Measurements from ENCODE around the gene CYP46A1.

Gene CYP46A1

DNA sequence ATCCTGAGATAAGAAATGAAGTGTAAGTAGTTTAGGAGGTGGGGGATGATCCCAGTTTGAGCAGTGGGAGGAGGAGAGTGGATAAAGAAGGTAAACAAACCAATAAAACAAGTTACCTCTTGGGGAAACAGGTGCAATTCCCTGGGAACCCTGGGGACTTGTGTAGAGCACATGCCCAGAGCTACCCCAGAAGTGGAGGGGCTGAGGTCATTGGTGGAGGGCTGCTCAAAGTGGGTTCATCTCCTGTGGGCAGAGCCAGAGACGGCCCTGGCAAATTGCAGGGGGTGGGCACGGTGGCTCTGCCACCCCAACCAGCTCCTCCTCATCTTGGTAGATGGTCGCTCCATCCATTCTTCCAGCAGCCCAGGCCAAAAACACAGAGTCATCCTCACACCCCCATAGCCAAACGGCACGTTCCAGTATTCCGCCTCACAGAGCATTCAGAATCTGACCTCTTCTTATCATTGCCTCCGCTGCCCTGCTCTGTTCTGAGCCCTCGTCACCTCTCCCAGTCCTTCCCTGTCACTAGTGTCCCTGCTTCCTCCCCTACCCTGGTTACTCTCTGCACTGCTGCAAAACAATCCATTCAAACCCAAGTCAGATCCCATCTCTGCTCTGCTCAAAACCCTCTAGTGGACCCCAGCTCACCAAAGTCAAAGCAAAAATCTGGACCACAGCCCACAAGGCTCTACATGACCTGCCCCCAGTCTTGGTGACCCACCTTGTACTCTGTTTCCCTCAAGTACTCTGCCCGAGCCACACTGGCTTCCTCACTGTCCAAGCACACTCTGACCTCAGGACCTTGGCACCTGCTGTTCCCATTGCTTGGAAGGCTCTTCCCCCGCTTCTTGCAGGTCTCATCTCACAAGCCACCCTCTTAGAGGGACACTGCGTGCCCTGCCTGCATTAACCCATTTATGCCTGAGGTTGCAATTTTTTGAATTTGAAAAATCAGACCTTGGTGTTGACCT lies 5.5 kb downstream of the CYP46A1 start:
- no peak for DNase-seq

GRCh38 chr14:99690636-99691035 lies 6.5 kb downstream of the CYP46A1 start:
- DNase-seq, result no peak

DNA sequence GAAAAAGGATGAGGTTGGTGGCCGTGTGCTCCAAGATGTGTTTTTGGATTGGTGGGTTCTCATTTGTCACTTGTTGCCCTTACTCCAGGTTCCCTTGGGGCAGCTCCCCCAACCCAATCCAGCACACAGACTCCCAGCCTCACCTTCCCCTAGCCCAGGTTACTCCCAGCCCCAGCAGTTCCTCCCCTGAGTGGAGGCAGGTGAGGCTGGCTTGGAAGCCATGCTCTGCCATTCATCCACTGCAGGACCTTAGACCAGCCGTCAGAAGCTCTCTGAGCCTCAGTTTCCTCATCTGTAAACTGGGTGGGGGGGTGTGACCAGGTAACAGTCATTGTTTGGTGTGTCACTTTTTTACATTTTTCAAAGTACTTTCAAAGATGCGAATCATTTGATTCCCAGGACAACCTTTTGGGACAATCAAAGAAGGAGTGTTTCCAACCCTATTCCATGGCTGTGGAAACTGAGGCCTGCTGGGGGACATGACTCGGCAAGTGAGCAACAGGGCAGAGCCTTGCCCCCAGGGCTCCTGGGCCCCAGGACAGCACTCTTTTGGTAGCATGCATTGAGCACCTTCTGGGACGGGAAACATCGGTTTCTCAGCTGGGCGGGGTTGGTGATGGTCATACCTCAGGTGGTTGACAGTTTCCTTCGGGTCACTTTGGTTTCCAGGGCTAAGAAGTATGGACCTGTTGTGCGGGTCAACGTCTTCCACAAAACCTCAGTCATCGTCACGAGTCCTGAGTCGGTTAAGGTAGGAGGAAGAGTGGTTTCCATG lies 7.2 kb downstream of the CYP46A1 start:
- DNase-seq, result no peak

DNA sequence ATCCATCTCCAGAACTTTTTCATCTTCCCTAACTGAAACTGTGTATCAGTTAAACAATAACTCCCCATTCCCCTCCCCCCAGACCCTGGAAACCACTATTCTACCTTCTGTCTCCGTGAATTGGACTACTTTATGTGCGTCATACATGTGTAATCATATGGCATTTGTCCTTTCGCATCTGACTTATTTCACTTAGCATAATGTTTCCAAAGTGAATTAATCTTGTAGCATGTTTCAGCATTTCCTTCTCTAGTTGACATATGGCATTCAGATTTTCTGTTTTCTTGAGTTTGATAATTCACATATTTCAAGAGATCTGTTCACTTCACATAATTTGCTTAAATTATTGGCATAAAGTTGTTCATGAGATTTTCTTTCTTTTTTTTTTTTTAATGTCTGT lies 9.8 kb downstream of the CYP46A1 start:
- DNase-seq, result no peak

DNA sequence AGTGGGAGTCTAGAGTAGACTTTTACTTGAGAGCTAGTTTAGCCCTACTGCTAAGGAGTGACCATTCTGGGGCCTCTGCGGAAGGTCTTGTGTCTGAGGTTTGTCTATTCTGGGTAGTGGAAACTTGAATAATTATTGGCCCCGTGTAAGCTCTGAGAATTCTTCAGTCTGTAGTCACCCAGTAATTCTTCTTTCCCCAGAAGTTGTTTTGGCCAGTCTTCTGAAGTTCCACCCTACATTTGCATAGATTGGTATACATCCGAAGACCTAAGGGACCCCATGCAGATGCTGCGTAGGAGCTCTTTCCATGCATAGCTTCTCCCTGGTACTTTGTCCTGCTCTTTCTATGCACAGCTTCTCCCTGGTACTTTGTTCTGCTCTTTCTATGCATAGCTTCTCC lies 12.8 kb downstream of the CYP46A1 start:
- no peak for DNase-seq

GRCh38 chr14:99698236-99698635 lies 14.1 kb downstream of the CYP46A1 start:
- no peak for DNase-seq

GRCh38 chr14:99698642-99699041 lies 14.5 kb downstream of the CYP46A1 start:
- DNase-seq, result no peak

GRCh38 chr14:99699085-99699760 lies 15.1 kb downstream of the CYP46A1 start:
- DNase-seq, result no peak

DNA sequence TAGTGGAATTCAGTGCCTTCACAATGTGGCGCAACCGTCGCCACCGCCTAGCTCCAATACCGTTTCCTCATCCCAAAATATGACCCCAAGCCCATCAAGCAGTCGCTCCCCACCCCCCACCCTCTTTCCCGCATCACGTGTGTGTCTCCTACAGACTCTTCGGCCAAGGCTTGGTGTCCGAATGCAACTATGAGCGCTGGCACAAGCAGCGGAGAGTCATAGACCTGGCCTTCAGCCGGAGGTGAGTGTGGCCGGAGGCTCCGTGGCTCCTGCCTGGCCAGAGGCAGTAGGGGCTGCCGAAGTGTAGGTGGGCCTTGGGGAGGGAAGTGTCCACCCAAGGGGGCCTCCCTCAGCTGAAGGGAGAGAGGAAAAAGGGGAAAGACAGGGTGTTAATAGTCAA lies 15.8 kb downstream of the CYP46A1 start:
- DNase-seq, result no peak

DNA sequence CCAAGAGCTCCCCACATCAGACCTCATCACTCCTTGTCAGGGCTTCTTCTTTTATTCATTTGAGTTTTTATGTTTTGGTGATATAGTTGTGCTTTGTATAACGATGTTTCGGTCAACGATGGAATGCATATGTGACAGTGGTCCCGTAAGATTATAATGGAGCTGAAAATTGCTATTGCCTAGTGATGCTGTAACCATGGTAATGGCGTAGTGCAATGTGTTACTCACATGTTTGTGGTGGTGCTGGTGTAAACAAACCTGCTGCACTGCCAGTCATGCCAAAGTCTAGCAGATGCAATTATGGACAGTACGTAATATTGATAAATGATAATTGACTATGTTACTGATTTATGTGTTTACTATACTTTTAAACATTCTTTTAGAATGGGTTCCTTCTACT lies 16.3 kb downstream of the CYP46A1 start:
- DNase-seq, result no peak

DNA sequence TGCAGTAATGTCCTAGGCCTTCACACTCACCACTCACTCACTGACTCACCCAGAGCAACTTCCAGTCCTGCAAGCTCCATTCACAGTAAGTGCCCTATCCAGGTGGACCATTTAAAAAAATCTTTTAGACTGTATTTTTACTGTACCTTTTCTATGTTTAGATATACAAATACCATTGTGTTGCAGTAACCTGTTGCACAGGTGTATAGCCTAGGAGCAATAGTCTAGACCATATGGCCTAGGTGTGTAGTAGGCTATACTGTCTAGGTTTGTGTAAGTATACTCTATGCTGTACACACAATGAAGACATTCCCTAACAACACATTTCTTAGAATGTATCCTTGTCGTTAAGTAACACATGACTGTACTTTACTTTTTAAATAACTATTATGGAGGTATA lies 17.2 kb downstream of the CYP46A1 start:
- no peak for DNase-seq

- DNase-seq, result no peak
Observed at GRCh38 chr14:99702115-99702514, 18.0 kb downstream of the CYP46A1 start.

- DNase-seq, result no peak
Observed at GRCh38 chr14:99703381-99703780, 19.3 kb downstream of the CYP46A1 start.

DNA sequence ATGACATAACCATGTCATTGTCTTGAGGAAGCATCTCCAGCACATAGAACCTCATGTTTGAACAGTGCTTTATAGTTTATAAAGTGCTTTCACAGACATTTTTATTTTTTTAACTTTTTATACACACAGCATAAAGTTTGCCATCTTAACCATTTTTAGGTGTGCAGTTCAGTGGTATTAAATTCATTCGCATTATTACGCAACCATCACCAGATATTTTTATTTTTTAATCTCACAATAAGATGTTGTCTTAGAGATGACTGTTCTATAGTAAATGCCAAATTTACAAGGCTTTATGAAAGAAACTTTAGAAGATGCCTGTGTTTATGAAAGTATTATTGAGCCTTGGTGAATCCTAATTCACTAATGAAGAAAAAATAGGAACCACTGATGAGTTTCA lies 19.9 kb downstream of the CYP46A1 start:
- no peak for DNase-seq

DNA sequence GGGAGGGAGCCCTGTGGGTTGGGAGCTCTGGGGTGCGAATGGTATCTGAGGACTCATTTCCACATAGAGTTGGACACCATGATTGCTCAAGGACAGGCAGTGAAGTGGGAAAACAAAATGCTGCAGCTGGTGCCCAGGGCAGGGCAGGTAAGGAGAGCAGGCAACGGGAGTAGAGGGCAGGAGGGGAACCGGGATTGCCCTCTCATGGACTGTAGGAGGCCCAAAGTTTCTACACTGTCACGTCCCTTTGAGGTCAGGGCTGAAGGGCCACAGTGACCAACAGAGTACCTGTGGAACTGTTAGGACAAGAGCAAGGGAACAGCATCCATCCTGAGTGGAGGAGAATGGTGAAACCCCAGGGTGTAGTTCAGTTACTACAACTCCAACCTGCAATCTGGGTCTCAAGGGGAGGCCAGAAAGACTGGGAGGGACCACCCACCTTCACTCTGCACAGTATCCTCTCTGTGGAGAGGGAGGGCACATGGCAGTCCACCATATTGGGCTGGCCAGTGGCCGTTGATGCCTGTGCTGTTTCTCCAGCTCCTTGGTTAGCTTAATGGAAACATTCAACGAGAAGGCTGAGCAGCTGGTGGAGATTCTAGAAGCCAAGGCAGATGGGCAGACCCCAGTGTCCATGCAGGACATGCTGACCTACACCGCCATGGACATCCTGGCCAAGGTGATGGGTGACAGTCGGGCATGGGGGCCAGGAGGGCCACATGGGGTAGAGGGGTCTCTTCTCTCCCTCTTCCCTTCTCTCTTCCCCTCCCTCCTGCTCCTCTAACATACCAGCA lies 22.2 kb downstream of the CYP46A1 start:
- DNase-seq, result no peak

DNA sequence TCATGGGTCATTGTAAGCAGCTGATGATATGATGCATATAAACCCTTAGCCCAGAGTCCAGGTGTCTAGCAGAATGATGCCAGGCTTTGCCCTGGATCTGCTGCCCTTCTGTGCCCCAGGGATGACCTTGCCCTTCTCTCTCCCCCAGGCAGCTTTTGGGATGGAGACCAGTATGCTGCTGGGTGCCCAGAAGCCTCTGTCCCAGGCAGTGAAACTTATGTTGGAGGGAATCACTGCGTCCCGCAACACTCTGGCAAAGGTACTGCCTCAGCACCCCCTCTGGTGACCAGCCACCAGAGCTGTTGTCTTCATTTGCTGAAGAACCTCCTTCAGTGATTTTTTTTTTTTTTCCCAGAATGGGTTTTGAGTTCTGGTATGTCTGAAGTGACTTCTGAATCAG lies 23.3 kb downstream of the CYP46A1 start:
- no peak for DNase-seq

GRCh38 chr14:99707921-99708320 lies 23.8 kb downstream of the CYP46A1 start:
- no peak for DNase-seq

DNA sequence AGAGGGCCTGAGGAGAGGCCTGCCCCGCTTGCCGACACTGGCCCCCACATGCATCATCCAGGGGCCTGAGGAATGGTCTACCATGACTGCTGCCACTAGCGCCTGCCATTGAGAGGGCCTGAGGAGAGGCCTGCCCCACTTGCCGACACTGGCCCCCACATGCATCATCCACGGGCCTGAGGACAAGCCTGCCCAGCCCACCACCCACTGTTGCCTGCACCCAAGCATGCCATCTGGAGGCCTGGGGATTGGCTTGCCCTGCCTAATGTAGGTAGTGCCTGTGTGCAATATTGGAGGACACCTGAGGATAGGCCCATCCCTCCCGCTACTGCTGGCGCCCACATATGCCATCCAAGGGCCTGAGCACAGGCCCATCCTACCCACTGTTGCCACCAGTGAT lies 24.4 kb downstream of the CYP46A1 start:
- no peak for DNase-seq

DNA sequence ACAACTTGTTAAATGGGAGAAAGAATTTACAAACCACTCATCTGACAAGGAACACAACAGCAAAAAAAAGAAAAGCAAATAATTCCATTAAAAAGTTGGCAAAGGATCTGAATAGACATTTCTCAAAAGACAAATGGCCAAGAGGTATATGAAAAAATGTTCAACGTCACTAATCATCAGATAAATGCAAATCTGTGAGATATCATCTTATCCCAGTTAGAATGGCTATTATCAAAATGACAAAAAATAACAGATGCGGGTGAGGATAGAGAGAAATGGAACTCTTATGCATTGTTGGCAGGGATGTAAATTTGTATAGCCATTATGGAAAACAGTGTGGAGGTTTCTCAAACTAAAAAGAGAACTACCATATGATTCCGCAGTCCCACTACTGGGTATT lies 29.9 kb downstream of the CYP46A1 start:
- no peak for DNase-seq

DNA sequence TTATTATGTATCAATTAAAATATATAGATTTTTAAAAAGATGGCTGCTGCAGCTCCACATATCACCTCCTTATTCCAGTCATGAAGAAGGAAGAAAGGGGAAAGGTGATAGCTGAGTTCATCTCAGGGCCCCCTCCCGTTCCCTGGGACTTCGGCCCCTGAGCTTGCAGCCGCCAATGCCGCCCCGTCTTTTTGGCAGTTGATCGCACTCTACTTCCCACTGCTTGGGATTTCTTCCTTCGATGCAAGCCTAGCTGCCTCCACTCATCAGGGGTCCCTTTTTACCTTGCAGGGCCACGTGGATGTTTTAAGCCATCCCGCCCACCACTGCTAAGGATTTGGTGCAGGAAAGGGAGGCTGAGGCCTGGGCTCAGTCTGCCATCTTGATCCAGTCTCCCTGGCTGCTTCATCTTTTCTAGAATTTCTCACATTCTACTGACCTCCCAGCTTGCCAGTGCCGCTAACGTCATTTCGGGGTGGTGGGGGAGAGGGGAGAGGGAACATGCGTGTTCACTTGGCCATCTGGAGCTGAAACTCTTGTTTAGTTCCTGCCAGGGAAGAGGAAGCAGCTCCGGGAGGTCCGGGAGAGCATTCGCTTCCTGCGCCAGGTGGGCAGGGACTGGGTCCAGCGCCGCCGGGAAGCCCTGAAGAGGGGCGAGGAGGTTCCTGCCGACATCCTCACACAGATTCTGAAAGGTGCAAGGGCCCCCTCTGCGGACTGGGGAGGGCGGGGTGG lies 31.3 kb downstream of the CYP46A1 start:
- no peak for DNase-seq

GRCh38 chr14:99716091-99716849 lies 32.2 kb downstream of the CYP46A1 start:
- DNase-seq, result no peak
